Subcutaneous abdominal adipose tissue (tissue), 5 donors: ENCODE results near the gene KRT78.
A peak's percentile ranks its signal among the peaks of the same experiment; 100 is the strongest.
"Not testable (repeated sequence)": the region's sequence is repeated elsewhere in the genome, so short reads cannot be mapped to it uniquely, and the experiment has no call there.

Source experiments
- H3K27ac ChIP-seq: one replicate; pipeline ENCODE4 v1.7.0; 2013; ENCODE audit warnings: low read depth, mild to moderate bottlenecking, inconsistent platforms, low read length, moderate library complexity
- H3K27me3 ChIP-seq, 5 donors: one replicate each; pipeline ENCODE4 v1.7.0; 2013; ENCODE audit warnings: low read length in 5 of 5, inconsistent platforms in 1 of 5; ENCODE audit not compliant: control insufficient read depth in 5 of 5, insufficient read depth in 4 of 5
- H3K36me3 ChIP-seq, 5 donors: one replicate each; pipeline ENCODE4 v1.7.0; 2013; ENCODE audit warnings: low read length in 5 of 5; ENCODE audit not compliant: control insufficient read depth in 5 of 5, insufficient read depth in 5 of 5
- H3K4me1 ChIP-seq, 5 donors: one replicate each; pipeline ENCODE4 v1.7.0; 2013; ENCODE audit warnings: low read length in 5 of 5, mild to moderate bottlenecking in 3 of 5, moderate library complexity in 1 of 5; ENCODE audit not compliant: control insufficient read depth in 5 of 5, insufficient read depth in 5 of 5
- H3K4me3 ChIP-seq, 5 donors: one replicate each; pipeline ENCODE4 v1.7.0; 2013; ENCODE audit warnings: low read length in 5 of 5, low read depth in 1 of 5
- H3K9ac ChIP-seq, 5 donors: one replicate each; pipeline ENCODE4 v1.7.0; 2013; ENCODE audit warnings: low read length in 5 of 5, mild to moderate bottlenecking in 4 of 5, moderate library complexity in 3 of 5
- H3K9me3 ChIP-seq, 5 donors: one replicate each; pipeline ENCODE4 v1.7.0; 2013; ENCODE audit warnings: low read length in 5 of 5; ENCODE audit not compliant: control insufficient read depth in 5 of 5
- donor health status: healthy.
- donor health status: healthy.
- donor health status: healthy.
- donor health status: healthy.
- donor health status: healthy.

KRT78 gene

GRCh38 chr12:52880499-52880898 lies 31.7 kb upstream of the KRT78 start:
- not testable (repeated sequence) for H3K27ac ChIP-seq, H3K36me3 ChIP-seq, H3K9ac ChIP-seq, H3K27me3 ChIP-seq, H3K9me3 ChIP-seq, H3K4me3 ChIP-seq
- H3K4me1 ChIP-seq = peaks cover 3 to 17% (median 11%) of the 10 kb centered on the region in 5 donors

GRCh38 chr12:52879394-52880351 lies 30.9 kb upstream of the KRT78 start:
- peaks cover 0 to 2% (median 0%) of the 10 kb centered on the region in 5 donors for H3K27me3 ChIP-seq
- peak overlapping the region in 1 of 5 donors; percentile 56 for H3K9ac ChIP-seq
- H3K4me1 ChIP-seq = peaks cover 3 to 14% (median 13%) of the 10 kb centered on the region in 5 donors
- no peak overlapping the region for H3K27ac ChIP-seq
- H3K4me3 ChIP-seq = peak overlapping the region in 4 of 5 donors; percentile 41 to 56 (median 46)
- no peaks in the 10 kb centered on the region for H3K9me3 ChIP-seq
- no peaks in the 10 kb centered on the region for H3K36me3 ChIP-seq

DNA sequence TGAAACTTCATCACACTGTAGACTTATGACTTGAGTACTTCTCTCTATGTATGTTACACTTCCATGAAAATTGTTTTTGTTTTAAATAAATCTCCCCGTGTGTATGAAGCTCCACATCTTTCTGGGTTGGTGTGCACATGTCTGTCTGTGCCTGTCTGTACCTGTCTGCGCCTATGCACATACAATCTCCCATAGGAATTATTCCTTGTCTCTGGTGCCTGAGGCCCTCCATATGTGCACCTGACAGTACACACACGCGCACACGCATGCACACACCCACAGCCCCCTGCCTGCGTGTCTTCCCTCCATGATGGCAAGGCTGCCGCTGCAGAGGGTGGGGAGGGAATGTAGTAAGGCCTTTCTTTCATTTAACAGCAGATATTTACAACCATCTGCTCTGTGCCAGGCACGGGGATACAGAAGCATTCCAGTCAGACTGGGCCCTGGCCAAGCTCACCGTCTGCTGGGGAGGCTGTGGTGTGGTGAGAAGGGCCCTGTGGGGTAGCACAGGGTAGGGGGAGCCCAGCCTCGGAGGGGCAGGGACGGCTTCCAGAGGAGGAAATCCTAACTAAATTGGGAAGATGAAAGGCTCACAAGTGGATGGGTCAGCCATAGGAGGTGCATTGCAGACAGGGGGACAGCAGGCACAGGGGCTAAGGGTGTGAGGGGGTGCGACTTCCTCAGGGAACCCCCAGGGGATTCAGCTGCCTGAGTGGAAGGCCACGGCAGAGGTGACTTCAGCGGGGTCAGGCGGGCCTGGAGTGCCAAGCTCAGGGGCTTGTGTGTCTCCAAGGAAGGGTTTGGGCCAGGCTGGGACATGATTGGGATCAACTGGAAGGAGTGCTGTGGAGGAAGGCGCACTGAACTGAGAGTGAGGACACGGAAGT lies 30.0 kb upstream of the KRT78 start:
- Histone ChIP-seq H3K9me3 (no peaks in the 10 kb centered on the region), H3K36me3 (no peaks in the 10 kb centered on the region), H3K9ac (peak overlapping the region in 1 of 5 donors; percentile 56), H3K27me3 (peaks cover 0 to 2% (median 0%) of the 10 kb centered on the region in 5 donors), H3K4me1 (peaks cover 4 to 21% (median 19%) of the 10 kb centered on the region in 5 donors), H3K27ac (no peak overlapping the region), H3K4me3 (peak overlapping the region in 2 of 5 donors; percentile 41 to 46)

GRCh38 chr12:52877242-52877641 lies 28.4 kb upstream of the KRT78 start:
- Histone ChIP-seq H3K27me3 (peaks cover 0 to 2% (median 0%) of the 10 kb centered on the region in 5 donors), H3K27ac (no peak overlapping the region), H3K9me3 (no peaks in the 10 kb centered on the region), H3K36me3 (no peaks in the 10 kb centered on the region), H3K4me1 (peaks cover 9 to 24% (median 22%) of the 10 kb centered on the region in 5 donors), H3K4me3 (no peak overlapping the region), H3K9ac (no peak overlapping the region)

DNA sequence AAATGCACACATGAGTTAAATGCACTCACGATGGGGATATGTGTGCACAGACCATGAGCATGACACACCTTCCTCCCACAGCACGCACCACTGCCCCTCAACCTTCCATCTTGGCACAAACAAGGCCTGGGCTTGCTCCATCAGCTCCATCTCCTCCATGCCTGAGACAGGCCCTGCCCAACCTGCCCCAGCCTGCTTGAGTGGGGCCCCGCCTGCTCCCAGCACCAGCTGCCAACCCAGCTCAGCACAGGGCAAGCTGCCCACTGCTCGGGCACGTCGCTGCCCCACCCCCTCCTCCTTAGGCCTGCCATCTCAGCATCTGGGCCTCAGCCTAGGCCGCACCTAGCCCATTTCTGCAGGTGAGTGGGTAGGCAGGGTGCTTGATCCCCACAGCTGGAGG lies 27.6 kb upstream of the KRT78 start:
- Histone ChIP-seq H3K27me3 (peaks cover 0 to 2% (median 0%) of the 10 kb centered on the region in 5 donors), H3K27ac (no peak overlapping the region), H3K9me3 (no peaks in the 10 kb centered on the region), H3K36me3 (no peaks in the 10 kb centered on the region), H3K4me1 (peaks cover 14 to 30% (median 27%) of the 10 kb centered on the region in 5 donors), H3K4me3 (no peak overlapping the region), H3K9ac (no peak overlapping the region)

GRCh38 chr12:52874573-52875435 lies 26.0 kb upstream of the KRT78 start:
- peak overlapping the region; percentile 35 to 55 (median 45) for H3K4me3 ChIP-seq
- H3K27ac ChIP-seq = peak overlapping the region; percentile 32
- H3K9ac ChIP-seq = peak overlapping the region in 4 of 5 donors; percentile 24 to 66 (median 42)

DNA sequence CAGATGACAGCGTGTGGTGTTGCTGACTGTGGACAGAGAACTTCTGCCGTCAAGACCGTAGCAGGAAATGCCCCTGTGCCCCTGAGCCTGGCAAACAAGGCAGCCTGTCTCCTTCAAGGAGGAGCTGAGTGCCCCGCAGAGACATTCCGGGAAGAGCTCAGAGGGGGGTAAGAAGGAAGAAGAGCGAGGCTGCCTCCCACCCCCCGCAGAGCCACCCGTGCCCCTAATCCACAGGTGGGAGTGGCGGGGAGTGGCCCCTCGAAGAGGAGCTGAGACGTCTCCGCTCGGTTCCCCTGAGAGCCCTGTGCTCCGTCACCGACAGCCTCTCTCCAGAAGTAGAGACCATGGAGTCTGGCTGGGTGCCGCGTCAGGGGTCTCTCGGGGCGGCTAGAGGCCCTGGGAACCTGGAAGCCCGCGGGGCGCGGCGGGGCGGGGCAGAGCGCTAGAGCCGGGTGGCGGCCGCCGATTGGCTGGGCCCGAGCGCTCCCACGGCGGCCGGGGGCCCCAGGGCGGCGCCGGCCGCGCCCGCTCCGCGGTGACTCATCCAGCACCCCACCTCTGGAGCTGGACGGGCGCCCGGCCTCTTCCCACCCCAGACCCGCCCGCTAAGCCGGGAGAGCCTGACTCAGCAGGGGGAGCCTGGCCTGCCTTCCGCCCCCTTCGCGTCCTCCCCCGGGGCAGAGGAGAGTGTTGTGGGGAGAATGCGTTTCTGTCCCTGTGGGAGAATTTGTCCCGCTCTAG lies 25.2 kb upstream of the KRT78 start:
- Histone ChIP-seq H3K9ac (peak overlapping the region in 4 of 5 donors; percentile 30 to 66 (median 52)), H3K9me3 (no peaks in the 10 kb centered on the region), H3K27ac (peak overlapping the region; percentile 50), H3K4me3 (peak overlapping the region; percentile 35 to 60 (median 53)), H3K4me1 (peaks cover 13 to 35% (median 31%) of the 10 kb centered on the region in 5 donors), H3K27me3 (peaks cover 0 to 3% (median 0%) of the 10 kb centered on the region in 5 donors), H3K36me3 (no peaks in the 10 kb centered on the region)

More at GRCh38 chr12:52874573-52875435, 26.0 kb upstream of the KRT78 start:
- Histone ChIP-seq H3K27me3 (peaks cover 0 to 3% (median 0%) of the 10 kb centered on the region in 5 donors), H3K36me3 (no peaks in the 10 kb centered on the region), H3K9me3 (no peaks in the 10 kb centered on the region), H3K4me1 (peaks cover 14 to 41% (median 39%) of the 10 kb centered on the region in 5 donors)

GRCh38 chr12:52873513-52873831 lies 24.7 kb upstream of the KRT78 start:
- peak overlapping the region in 4 of 5 donors; percentile 24 to 58 (median 51) for H3K4me3 ChIP-seq
- no peaks in the 10 kb centered on the region for H3K36me3 ChIP-seq
- peak overlapping the region; percentile 50 for H3K27ac ChIP-seq
- peaks cover 0 to 3% (median 0%) of the 10 kb centered on the region in 5 donors for H3K27me3 ChIP-seq
- H3K4me1 ChIP-seq = peaks cover 13 to 33% (median 31%) of the 10 kb centered on the region in 5 donors
- H3K9ac ChIP-seq = peak overlapping the region in 1 of 5 donors; percentile 60
- no peaks in the 10 kb centered on the region for H3K9me3 ChIP-seq
